IMR-90 (cell line): ENCODE data around the gene MAGEA2. TPM values are rescaled to one million over a fixed set of nuclear protein-coding genes. Genes with fewer than 3 reads are reported as not detected.

Experiments used
- ATAC-seq: fragments of 200-7000 bp; cut with Tn5 transposase; 2 replicates; pipeline ENCODE4 v1.9.1; 2020; ENCODE audit warnings: low read depth, mild to moderate bottlenecking, moderate library complexity
- BruUV-seq: library from RNA; stranded (reverse); fragments of 400-500 nt; replicated peaks from 2 replicates; lab custom pipeline; 2021; lab: Mats Ljungman, UMichigan
- CTCF ChIA-PET: fragments of 300-600 bp; formaldehyde crosslinking; extraction: SDS; loops from one replicate; lab custom pipeline; 2021; ENCODE audit warnings: antibody characterized with exemption; lab: Yijun Ruan, JAX
- POLR2A ChIA-PET: fragments of 300-600 bp; sonication (Branson Sonifier 250); formaldehyde crosslinking; loops from one replicate; lab custom pipeline; 2022; ENCODE audit warnings: antibody characterized with exemption; ENCODE audit not compliant: unreplicated experiment; lab: Charles Lee
- DNase-seq: peaks from one replicate; pipeline ENCODE4 v3.0.0; 2013
- H2AFZ ChIP-seq: replicated peaks from 2 replicates; pipeline ENCODE3; 2013; ENCODE audit warnings: low read length, mild to moderate bottlenecking; ENCODE audit not compliant: poor library complexity
- H2AK5ac ChIP-seq: 2 replicates; pipeline ENCODE4 v1.6.1; 2013; ENCODE audit warnings: low read depth, low read length, inconsistent platforms
- H2AK9ac ChIP-seq: replicated peaks from 2 replicates; pipeline ENCODE3; 2013; ENCODE audit warnings: mild to moderate bottlenecking, low read depth, low read length, moderate library complexity; ENCODE audit not compliant: poor library complexity
- H2BK120ac ChIP-seq: 2 replicates; pipeline ENCODE4 v1.6.1; 2013; ENCODE audit warnings: low read depth, low read length, inconsistent platforms
- H2BK15ac ChIP-seq: 3 replicates; pipeline ENCODE4 v1.6.1; 2013; ENCODE audit warnings: low read depth, low read length, inconsistent platforms
- H2BK20ac ChIP-seq: 2 replicates; pipeline ENCODE4 v1.6.1; 2013; ENCODE audit warnings: low read depth, mild to moderate bottlenecking, inconsistent platforms, low read length, moderate library complexity
- H2BK5ac ChIP-seq: 2 replicates; pipeline ENCODE4 v1.6.1; 2013; ENCODE audit warnings: mild to moderate bottlenecking, low read depth, low read length, inconsistent platforms; ENCODE audit not compliant: poor library complexity, severe bottlenecking
- H3K14ac ChIP-seq: replicated peaks from 2 replicates; pipeline ENCODE4 v1.6.1; 2013; ENCODE audit warnings: low read depth, low read length, inconsistent platforms
- H3K18ac ChIP-seq: 2 replicates; pipeline ENCODE4 v1.6.1; 2013; ENCODE audit warnings: low read depth, low read length, control low read depth
- H3K23ac ChIP-seq: 2 replicates; pipeline ENCODE4 v1.6.1; 2013; ENCODE audit warnings: low read depth, low read length, inconsistent platforms
- H3K27ac ChIP-seq: 2 replicates; pipeline ENCODE4 v1.5.1; 2013; ENCODE audit warnings: mild to moderate bottlenecking, control low read depth, low read length; ENCODE audit not compliant: insufficient read depth
- H3K27me3 ChIP-seq: 2 replicates; pipeline ENCODE4 v1.6.1; 2013; ENCODE audit warnings: low read length; ENCODE audit not compliant: control insufficient read depth, insufficient read depth
- H3K36me3 ChIP-seq: 2 replicates; pipeline ENCODE4 v1.6.1; 2013; ENCODE audit warnings: low read length, mixed read lengths; ENCODE audit not compliant: control insufficient read depth, insufficient read depth
- H3K4ac ChIP-seq: 2 replicates; pipeline ENCODE4 v1.6.1; 2013; ENCODE audit warnings: low read depth, low read length, inconsistent platforms
- H3K4me1 ChIP-seq: 2 replicates; pipeline ENCODE4 v1.6.1; 2013; ENCODE audit warnings: low read length, mixed read lengths; ENCODE audit not compliant: control insufficient read depth, insufficient read depth
- H3K4me2 ChIP-seq: 2 replicates; pipeline ENCODE4 v1.6.1; 2013; ENCODE audit warnings: low read depth, mild to moderate bottlenecking, control low read depth, low read length, moderate library complexity
- H3K4me3 ChIP-seq: 2 replicates; pipeline ENCODE4 v1.5.1; 2013; ENCODE audit warnings: low read depth, mild to moderate bottlenecking, control low read depth, low read length, moderate library complexity; ENCODE audit not compliant: insufficient read depth
- H3K56ac ChIP-seq: 2 replicates; pipeline ENCODE4 v1.6.1; 2013; ENCODE audit warnings: low read length, inconsistent platforms; ENCODE audit not compliant: insufficient read depth; ENCODE audit errors: extremely low read depth
- H3K79me1 ChIP-seq, 2 experiments: 2 replicates each; pipeline ENCODE4 v1.6.1; 2013; ENCODE audit warnings: low read length in 2 of 2, inconsistent platforms in 1 of 2, low read depth in 1 of 2
- H3K9ac ChIP-seq: 2 replicates; pipeline ENCODE4 v1.6.1; 2013; ENCODE audit warnings: low read depth, low read length, control low read depth
- H3K9me1 ChIP-seq: 2 replicates; pipeline ENCODE4 v1.6.1; 2013; ENCODE audit warnings: low read length, inconsistent platforms; ENCODE audit not compliant: insufficient read depth
- H3K9me3 ChIP-seq: 2 replicates; pipeline ENCODE4 v1.6.1; 2013; ENCODE audit warnings: low read length; ENCODE audit not compliant: control insufficient read depth, insufficient read depth
- H4K20me1 ChIP-seq: 2 replicates; pipeline ENCODE4 v1.6.1; 2013; ENCODE audit warnings: low read length, inconsistent platforms; ENCODE audit not compliant: insufficient read depth
- H4K5ac ChIP-seq: 2 replicates; pipeline ENCODE4 v1.6.1; 2013; ENCODE audit warnings: mild to moderate bottlenecking, low read depth, low read length, control low read depth
- H4K8ac ChIP-seq, 2 experiments: 2 replicates each; pipeline ENCODE4 v1.6.1; 2013; ENCODE audit warnings: low read depth in 2 of 2, low read length in 2 of 2, control low read depth in 1 of 2, inconsistent platforms in 1 of 2
- H4K91ac ChIP-seq: 2 replicates; pipeline ENCODE4 v1.6.1; 2013; ENCODE audit warnings: low read depth, low read length, inconsistent platforms; ENCODE audit not compliant: insufficient read depth
- BHLHE40 ChIP-seq: fragments of 150-350 bp; IDR thresholded peaks from 2 replicates; pipeline ENCODE4 v1.6.1; 2016; ENCODE audit warnings: mild to moderate bottlenecking, low read depth, low read length
- CEBPB ChIP-seq: IDR thresholded peaks from 2 replicates; pipeline ENCODE4 v1.6.1; 2012; ENCODE audit warnings: low read depth, low read length, improper control_type of control experiment
- CHD1 ChIP-seq: IDR thresholded peaks from 2 replicates; pipeline ENCODE4 v1.6.1; 2012; ENCODE audit warnings: low read depth, low read length, improper control_type of control experiment
- ELK1 ChIP-seq: fragments of 150-350 bp; IDR thresholded peaks from 2 replicates; pipeline ENCODE4 v1.6.1; 2016; ENCODE audit warnings: low read depth, mild to moderate bottlenecking, low read length, moderate library complexity, borderline replicate concordance
- MAFK ChIP-seq: IDR thresholded peaks from 2 replicates; pipeline ENCODE4 v1.6.1; 2012; ENCODE audit warnings: low read depth, low read length, improper control_type of control experiment
- RAD21 ChIP-seq: IDR thresholded peaks from 2 replicates; pipeline ENCODE4 v1.6.1; 2012; ENCODE audit warnings: low read length, improper control_type of control experiment
- RFX5 ChIP-seq: IDR thresholded peaks from 2 replicates; pipeline ENCODE4 v1.8.0; 2012; ENCODE audit warnings: low read depth, mild to moderate bottlenecking, low read length, moderate library complexity
- SMC3 ChIP-seq: fragments of 150-350 bp; IDR thresholded peaks from 2 replicates; pipeline ENCODE4 v1.6.1; 2016; ENCODE audit warnings: low read depth, mild to moderate bottlenecking, antibody characterized with exemption, low read length, moderate library complexity
- WGBS, 2 experiments: methylation state at CpG; one replicate each; pipeline versions ENCODE4 v1.1.5 to v1.1.7; 2013; ENCODE audit warnings: missing lambda C conversion rate in 2 of 2; ENCODE audit not compliant: insufficient read length in 1 of 2; ENCODE audit errors: extremely low coverage in 2 of 2; 5-methylcytosine and 5-hydroxymethylcytosine counted together
- dilution Hi-C: fragments of 300-500 bp; cut with HindIII; formaldehyde crosslinking; loops from one replicate; pipeline ENCODE4 v1.14.3; 2018; ENCODE audit warnings: low sequenced_read_pairs; ENCODE audit not compliant: unreplicated experiment
- in situ Hi-C: fragments of 300-500 bp; cut with MboI; formaldehyde crosslinking; loops from 3 replicates; pipeline ENCODE4 v1.14.3; 2019; ENCODE audit warnings: low sequenced_read_pairs, inconsistent platforms, mixed read lengths
- intact Hi-C: fragments of 100-400 bp; cut with micrococcal nuclease; formaldehyde crosslinking; loops from 2 replicates; pipeline ENCODE4 v1.10.0; 2022
- polyA plus RNA-seq, 3 experiments: library from polyadenylated mRNA; depleted of rRNA; stranded (reverse); fragments of >200 nt; gene quantifications; 2 replicates each; pipeline ENCODE4 v1.2.3, GENCODE V29; 2012; ENCODE audit warnings: low replicate concordance in 1 of 3
- total RNA-seq: library from RNA; depleted of rRNA; stranded (reverse); fragments of >200 nt; gene quantifications from 2 replicates; pipeline ENCODE4 v1.2.3, GENCODE V29; 2012

Gene MAGEA2
- total and polyA plus RNA-seq, 2 of the 4 experiments (the other 2 are of a cell fraction), result not detected

DNA sequence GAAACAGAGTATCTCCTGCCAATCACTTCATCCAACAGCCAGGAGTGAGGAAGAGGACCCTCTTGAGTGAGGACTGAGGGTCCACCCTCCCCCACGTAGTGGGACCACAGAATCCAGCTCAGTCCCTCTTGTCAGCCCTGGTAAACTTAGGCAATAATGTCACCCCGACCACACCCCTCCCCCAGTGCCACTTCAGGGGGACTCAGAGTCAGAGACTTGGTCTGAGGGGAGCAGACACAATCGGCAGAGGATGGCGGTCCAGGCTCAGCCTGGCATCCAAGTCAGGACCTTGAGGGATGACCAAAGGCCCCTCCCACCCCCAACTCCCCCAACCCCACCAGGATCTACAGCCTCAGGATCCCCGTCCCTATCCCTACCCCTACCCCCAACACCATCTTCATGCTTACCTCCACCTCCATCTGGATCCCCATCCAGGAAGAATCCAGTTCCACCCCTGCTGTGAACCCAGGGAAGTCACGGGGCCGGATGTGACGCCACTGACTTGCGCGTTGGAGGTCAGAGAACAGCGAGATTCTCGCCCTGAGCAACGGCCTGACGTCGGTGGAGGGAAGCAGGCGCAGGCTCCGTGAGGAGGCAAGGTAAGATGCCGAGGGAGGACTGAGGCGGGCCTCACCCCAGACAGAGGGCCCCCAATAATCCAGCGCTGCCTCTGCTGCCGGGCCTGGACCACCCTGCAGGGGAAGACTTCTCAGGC is 20.2 kb downstream of the MAGEA2 start, which contains the start of the genes CSAG1 and MAGEA12:
CSAG1 (minus strand) TSS at position 461 of the 715 bp plus-strand sequence. CDS start 1,261 bp downstream, outside the sequence.
MAGEA12 (plus strand) TSS at position 497 of the 715 bp plus-strand sequence. CDS start 2,405 bp downstream, outside the sequence.
- Histone ChIP-seq H2BK120ac (no peak within 1 kb of the TSS), H2BK15ac (no peak within 1 kb of the TSS), H3K9me1 (no peaks in the 10 kb centered on the region), H2BK5ac (no peak within 1 kb of the TSS), H2BK20ac (no peak within 1 kb of the TSS), H3K18ac (no peak within 1 kb of the TSS), H3K14ac (no peak within 1 kb of the TSS), H2AFZ (no peak within 1 kb of the TSS), H4K5ac (no peak within 1 kb of the TSS), H3K27me3 (no peaks in the 10 kb centered on the region), H3K79me1 (no peaks in the 10 kb centered on the region), H4K8ac (no peak within 1 kb of the TSS), H3K4me3 (no peak within 1 kb of the TSS), H3K27ac (no peak within 1 kb of the TSS), H3K4ac (no peak within 1 kb of the TSS), H2AK5ac (no peak within 1 kb of the TSS), H3K56ac (no peak within 1 kb of the TSS), H3K4me2 (no peak within 1 kb of the TSS), H4K91ac (no peak within 1 kb of the TSS), H4K20me1 (no peaks in the 10 kb centered on the region), H3K9ac (no peak within 1 kb of the TSS), H3K23ac (no peak within 1 kb of the TSS), H3K36me3 (no peaks in the 10 kb centered on the region), H3K9me3 (no peaks in the 10 kb centered on the region; the same call in 1 of the 2 replicates), H3K4me1 (no peaks in the 10 kb centered on the region), H2AK9ac (no peak within 1 kb of the TSS)
- TF ChIP-seq RAD21 (no peak), ELK1 (no peak), RFX5 (no peak), SMC3 (no peak), MAFK (no peak), CHD1 (no peak), CEBPB (no peak), BHLHE40 (no peak)
- DNase-seq, result no peak
- in situ Hi-C loops (no loop called here), dilution Hi-C loops (no loop called here), intact Hi-C loops (no loop called here)
- CTCF ChIA-PET, result no interaction called here
- POLR2A ChIA-PET, result no interaction called here
- ATAC-seq, result no peak
- WGBS, 2 experiments, result no CpG with 5 or more reads among the region's 21 CpGs
- BruUV-seq, result no TSS peak
